HG03064 (cell line): ENCODE results near the gene NDUFV3.
"Not testable (repeated sequence)": the region's sequence is repeated elsewhere in the genome, so short reads cannot be mapped to it uniquely, and the experiment has no call there.

Experiments
- ATAC-seq: cut with Tn5 transposase; IDR thresholded peaks from one replicate; pipeline ENCODE4 v1.9.1; 2021; ENCODE audit warnings: low read depth; ENCODE audit not compliant: unreplicated experiment

Gene NDUFV3

GRCh38 chr21:42855937-42856335, 37.2 kb upstream of the NDUFV3 start:
- no peak for ATAC-seq

GRCh38 chr21:42857216-42857615, 35.9 kb upstream of the NDUFV3 start:
- no peak for ATAC-seq

- no peak for ATAC-seq
Observed at GRCh38 chr21:42858185-42858847, 34.8 kb upstream of the NDUFV3 start.

- ATAC-seq, result no peak
Observed at GRCh38 chr21:42858957-42859890, 33.9 kb upstream of the NDUFV3 start.

GRCh38 chr21:42859891-42860230, 33.2 kb upstream of the NDUFV3 start:
- ATAC-seq, result no peak

- no peak for ATAC-seq
Observed at GRCh38 chr21:42860345-42860744, 32.8 kb upstream of the NDUFV3 start.

- ATAC-seq, result no peak
Observed at GRCh38 chr21:42861311-42861847, 31.7 kb upstream of the NDUFV3 start.

- no peak for ATAC-seq
Observed at GRCh38 chr21:42861848-42862400, 31.2 kb upstream of the NDUFV3 start.

GRCh38 chr21:42862774-42863503, 30.2 kb upstream of the NDUFV3 start:
- ATAC-seq, result no peak

GRCh38 chr21:42863504-42863870, 29.6 kb upstream of the NDUFV3 start:
- ATAC-seq, result no peak

- no peak for ATAC-seq
Observed at GRCh38 chr21:42864286-42864685, 28.8 kb upstream of the NDUFV3 start.

- no peak for ATAC-seq
Observed at GRCh38 chr21:42864815-42865775, 28.0 kb upstream of the NDUFV3 start.

- no peak for ATAC-seq
Observed at GRCh38 chr21:42865776-42866160, 27.3 kb upstream of the NDUFV3 start.

- ATAC-seq, result no peak
Observed at GRCh38 chr21:42868196-42868595, 24.9 kb upstream of the NDUFV3 start.

GRCh38 chr21:42873096-42873495, 20.0 kb upstream of the NDUFV3 start:
- no peak for ATAC-seq

GRCh38 chr21:42875811-42876210, 17.3 kb upstream of the NDUFV3 start:
- ATAC-seq, result not testable (repeated sequence)

- ATAC-seq, result peak; percentile 3
Observed at GRCh38 chr21:42878678-42878992, 14.5 kb upstream of the NDUFV3 start.

GRCh38 chr21:42878993-42879787, 13.9 kb upstream of the NDUFV3 start, which contains the start of gene WDR4:
Gene WDR4 (minus strand): TSS chr21:42879539. CDS start chr21:42879495, 44 bp downstream.
- ATAC-seq, result peak; percentile 72

- ATAC-seq, result no peak
Observed at GRCh38 chr21:42880352-42880751, 12.8 kb upstream of the NDUFV3 start.
